Hematopoietic multipotent progenitor cell treated with erythropoietin and hydrocortisone succinate and interleukin-3 and kit ligand, for 17 days (in vitro differentiated cells): Measurements from ENCODE around the gene BBS9.
"Not testable (repeated sequence)": the region's sequence is repeated elsewhere in the genome, so short reads cannot be mapped to it uniquely, and the experiment has no call there.

Source experiments
- DNase-seq: peaks from one replicate; pipeline ENCODE4 v3.0.0-alpha.2; 2015; ENCODE audit warnings: low spot score

BBS9 gene

DNA sequence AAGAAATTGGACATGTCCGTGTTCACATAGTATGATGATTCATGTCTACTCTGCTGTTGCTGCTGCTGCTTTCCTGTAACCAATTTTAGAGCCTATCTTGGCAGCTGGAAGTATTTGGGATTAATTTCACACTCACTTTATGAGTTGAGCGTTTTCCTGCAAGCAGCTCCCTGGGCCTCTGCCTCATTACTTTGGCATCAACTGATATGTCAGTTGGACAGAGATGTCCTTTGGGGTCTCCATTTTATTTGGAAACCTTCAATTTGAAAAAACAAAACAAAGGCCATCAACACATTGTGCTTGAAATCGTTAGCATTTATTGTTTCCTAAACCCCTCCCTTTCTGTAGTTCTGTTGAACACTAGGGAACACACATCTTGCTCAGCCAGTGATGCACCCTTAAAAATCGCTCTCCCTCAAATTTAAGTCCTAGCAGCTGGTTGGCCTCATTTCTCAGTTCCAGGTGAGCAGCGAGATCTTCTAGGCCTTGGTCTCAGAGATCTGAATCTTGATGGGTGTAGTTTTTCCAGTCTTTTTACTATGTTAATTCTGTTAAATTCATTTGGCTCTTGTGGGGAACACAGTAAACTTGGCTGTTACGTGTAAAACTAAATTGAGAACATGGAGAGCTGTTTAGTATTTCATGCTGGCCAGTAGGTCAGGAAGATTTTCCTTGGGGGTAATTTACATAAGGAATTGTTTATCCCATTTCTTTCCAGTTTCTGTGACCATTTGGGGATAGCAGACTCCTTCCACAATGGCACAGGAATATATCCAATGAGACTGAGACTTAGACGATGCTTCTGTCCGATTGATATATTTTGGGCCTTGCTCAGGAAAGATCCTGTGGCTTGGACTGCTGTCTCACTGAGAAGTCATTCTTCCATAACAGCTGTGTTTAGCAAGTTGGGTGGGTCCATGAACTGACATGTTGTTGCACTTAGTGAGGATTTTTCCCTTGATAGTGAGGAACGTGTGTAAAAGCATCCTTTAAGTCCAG lies 371.6 kb downstream of the BBS9 start:
- DNase-seq: no peak

DNA sequence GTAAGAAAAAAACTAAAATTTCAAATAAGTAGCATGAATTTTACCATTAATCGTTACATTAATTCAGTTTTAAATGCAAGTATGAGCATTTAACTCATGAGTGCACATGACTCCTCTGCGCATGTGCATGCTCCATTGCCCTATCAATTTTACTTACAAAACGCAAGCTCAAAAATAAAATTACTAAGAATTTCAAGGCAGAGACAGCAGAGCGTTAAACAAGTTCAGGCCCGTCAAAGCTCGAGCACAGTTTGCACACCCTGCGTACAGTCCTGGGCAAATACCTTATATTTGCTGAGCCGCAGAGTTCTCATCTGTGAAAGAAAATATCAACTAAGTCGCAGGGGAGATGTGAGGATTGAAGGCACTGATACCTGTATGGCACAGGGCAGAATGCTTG lies 373.6 kb downstream of the BBS9 start:
- no peak for DNase-seq

DNA sequence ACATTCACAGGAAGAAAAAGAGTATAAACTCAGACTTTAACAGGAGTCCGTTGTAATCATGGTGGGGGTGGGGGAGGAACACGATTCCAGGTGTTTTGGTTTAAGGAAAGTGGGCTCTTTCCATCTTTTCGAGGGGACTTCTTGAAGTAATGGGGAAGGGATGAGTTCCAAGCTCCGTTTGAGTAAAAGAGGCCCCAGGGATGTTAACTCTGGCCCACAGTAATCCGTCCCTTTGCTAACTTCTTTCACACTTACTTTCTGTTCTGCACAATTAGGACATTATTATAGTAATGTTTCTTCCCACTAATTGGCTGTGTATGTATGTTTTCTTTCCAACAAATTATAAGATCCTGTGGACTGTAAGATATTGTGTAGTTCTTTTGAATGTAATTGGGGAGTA lies 374.4 kb downstream of the BBS9 start:
- no peak for DNase-seq

DNA sequence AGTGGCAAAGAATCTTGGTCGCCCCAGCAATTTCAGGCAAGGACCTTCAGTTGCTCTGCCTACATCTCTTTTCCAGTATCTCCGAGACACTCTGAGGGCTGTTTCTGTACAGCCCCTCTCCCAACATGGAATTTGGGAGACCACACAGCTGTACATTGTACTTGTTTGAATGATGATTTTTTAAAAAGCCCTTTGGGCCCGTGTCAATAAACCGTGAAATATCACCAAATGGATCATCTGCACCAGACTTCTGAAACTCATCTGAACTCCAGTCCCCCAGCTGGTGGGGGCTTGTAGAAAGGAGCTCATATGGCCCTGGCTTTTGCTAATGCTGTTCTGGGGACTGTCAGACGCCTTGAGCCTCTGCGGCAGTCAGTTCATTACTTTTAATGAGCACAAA lies 374.9 kb downstream of the BBS9 start:
- no peak for DNase-seq

DNA sequence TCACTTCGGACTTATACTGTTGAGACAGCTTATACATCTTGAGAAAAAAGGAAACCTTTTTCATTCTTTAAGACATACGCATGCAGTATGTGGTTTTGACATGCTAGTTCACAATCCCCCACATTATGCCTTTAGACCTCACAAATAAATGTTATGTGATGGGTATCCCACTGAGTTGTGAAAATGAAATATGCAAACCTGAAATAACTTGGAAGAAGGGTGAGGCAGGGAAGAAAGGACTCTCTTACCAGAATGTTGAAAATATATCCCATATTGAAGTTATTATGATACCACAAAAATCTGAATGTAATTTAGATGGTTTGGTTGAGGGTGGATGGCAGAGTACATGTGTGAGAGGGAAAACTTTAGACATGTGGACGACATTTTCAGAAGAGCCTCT lies 379.8 kb downstream of the BBS9 start:
- DNase-seq: no peak

DNA sequence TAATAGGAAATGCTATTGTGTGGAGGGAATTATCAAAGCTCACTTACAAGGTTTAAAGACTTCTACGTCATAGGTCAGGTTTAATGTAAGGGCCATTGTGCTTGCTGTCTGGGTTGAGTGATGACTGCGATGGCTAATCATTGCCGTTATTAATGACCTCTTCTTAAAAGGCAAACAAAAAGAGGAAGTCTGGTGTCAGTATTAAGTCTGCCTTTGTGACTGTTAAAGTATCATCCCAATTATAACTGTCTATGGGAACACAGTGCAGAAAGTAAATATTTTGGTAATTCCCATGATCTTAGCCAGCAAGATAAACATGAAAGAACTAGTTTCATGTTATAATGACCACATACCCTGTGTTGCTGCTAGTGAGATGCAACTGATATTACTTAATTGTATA lies 382.4 kb downstream of the BBS9 start:
- no peak for DNase-seq

DNA sequence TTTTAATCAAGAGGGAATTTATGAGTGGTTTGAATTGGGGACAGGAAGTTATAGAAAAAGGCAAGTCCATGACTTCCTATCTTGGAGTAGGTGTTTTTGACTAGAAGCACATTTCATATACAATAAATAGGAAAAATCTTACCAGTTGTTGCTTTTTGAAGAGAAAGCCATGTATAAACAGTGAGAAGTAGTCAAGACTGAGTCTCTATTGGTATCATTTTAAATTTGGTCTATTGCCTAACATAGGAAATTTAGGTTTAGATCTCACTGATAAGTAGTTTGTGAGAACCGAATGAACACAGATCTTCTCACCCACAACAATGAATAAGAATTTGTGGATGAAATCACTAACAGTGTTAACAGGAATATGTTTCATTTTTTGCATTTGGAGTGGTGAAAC lies 387.2 kb downstream of the BBS9 start:
- no peak for DNase-seq

DNA sequence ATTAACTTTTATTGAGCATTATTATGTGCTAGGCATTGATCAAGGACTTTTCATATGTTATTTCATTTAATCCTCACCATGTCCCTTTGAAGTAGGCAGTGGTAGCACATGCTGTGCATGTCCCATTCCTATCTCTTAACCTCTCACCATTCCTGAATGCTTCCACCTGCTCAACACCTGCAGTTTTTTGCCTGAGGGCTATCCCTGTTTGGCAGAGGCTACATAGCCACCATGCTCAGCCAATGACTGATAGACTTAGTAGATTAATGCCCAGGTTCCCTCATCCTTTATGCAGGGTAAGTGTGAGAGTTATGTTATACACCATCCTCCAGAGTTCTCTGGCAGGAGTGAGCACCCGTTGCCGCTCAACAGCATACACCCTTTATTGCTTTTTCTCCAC lies 387.8 kb downstream of the BBS9 start:
- DNase-seq: no peak

DNA sequence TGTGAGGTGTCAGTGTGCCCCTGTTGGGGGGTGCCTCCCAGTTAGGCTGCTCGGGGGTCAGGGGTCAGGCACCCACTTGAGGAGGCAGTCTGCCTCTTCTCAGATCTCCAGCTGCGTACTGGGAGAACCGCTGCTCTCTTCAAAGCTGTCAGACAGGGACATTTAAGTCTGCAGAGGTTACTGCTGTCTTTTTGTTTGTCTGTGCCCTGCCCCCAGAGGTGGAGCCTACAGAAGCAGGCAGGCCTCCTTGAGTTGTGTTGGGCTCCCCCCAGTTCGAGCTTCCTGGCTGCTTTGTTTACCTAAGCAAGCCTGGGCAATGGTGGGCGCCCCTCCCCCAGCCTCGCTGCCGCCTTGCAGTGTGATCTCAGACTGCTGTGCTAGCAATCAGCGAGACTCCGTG lies 397.6 kb downstream of the BBS9 start:
- DNase-seq: not testable (repeated sequence)

DNA sequence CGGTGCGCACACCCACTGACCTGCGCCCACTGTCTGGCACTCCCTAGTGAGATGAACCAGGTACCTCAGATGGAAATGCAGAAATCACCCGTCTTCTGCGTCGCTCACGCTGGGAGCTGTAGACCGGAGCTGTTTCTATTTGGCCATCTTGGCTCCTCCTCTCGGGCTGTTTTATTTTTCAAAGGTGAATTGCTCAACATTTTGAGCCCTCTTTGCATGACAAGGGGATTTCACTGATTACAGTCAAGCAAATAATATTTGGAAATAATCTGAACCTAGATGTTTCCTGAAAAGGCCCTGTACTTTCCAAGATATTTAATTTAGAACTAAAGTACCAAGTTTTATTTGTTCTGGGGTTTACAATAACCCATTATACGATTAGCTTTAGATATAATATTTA lies 398.2 kb downstream of the BBS9 start:
- DNase-seq: not testable (repeated sequence)

DNA sequence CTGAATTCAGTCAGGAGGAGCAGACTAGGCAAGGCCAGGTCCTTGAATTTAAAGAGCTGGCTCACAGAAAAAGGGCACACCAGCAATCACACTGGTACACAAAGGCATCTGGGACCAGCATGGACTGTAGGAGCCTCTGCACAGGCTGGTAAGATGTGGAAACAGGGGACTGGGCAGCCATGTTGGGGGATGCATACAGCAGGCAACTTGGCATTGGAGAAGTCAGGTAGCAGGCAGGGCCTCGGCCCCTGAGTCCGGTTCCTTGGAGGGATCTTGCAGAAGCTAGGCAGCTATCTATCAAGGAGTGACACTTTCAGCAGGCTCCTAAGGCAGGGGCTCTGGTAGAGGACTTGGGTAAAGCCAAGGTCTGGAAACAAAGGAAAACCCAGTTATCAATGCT lies 399.7 kb downstream of the BBS9 start:
- DNase-seq: no peak

DNA sequence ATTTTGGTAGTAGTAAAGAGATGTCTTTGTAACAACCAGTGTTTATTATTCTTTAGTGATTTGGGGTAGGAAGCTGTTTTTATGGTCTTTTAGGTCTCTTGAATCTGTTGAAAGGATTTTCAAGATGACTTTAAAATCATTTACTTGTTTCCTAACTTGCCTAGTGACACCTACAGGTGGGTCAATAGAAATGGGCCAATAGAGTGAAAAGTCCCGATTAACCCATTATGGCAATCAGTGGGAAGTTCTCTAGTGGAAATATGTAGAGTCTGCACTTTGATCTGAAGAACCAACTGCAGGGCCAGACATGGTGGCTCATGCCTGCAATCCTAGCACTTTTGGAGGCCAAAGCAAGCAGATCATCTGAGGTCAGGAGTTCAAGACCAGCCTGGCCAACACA lies 401.3 kb downstream of the BBS9 start:
- no peak for DNase-seq

DNA sequence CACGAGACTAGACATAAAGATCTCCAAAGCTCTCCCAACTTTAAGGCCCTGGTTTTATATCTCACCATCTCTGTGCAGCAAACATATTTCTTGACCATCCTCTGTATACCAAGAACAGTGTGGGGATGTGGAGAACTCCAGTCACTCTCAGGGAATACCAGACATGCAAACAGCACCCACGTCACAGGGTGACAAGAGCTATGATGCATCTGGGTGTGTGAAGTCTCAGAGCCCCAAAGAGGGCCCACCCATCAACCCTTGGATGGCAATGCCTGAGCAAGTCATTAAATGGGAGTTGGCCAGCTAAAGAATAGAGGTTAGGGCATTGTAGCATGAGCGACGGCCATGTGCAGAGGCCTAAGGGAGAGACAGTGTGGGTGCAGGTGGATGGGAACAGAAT lies 402.5 kb downstream of the BBS9 start:
- DNase-seq: no peak

DNA sequence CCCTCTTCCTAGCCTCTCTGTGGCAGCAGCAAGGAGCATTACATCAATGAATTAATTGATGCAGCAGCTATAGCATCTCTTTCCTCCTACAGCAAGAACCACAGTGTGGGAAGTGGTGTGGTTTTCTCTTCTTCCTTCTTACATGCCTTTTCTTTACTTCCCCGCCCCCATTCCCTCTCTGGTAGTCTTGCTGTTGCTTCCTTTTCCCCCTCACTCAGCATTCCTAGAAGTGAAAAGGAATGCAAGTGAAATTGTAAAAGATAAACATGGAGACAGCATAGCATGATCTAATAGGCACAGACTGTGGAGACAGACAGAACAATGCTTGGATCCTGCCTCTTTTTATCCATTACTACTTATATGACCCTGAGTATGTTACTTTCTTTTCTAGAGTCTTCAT lies 405.5 kb downstream of the BBS9 start:
- DNase-seq: no peak

DNA sequence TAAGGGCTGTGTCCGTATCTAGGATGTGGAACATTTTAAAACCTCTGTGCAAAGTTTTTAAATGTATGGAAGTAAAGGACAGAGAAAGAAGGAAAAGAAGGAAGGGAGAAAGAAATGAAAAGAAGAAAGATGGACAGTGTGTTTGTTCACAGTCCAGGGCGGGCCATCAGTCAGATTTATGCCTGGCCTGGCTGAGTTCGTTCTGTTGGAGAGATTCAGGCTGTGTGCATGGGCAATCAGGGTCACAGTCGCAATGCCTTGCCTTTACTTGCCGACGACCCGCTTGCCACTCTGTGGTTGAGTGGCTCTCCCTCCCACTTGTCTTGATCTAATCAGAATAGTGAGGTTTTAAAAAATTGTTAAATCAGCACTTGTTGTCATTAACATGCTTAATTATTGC lies 406.6 kb downstream of the BBS9 start:
- DNase-seq: no peak

DNA sequence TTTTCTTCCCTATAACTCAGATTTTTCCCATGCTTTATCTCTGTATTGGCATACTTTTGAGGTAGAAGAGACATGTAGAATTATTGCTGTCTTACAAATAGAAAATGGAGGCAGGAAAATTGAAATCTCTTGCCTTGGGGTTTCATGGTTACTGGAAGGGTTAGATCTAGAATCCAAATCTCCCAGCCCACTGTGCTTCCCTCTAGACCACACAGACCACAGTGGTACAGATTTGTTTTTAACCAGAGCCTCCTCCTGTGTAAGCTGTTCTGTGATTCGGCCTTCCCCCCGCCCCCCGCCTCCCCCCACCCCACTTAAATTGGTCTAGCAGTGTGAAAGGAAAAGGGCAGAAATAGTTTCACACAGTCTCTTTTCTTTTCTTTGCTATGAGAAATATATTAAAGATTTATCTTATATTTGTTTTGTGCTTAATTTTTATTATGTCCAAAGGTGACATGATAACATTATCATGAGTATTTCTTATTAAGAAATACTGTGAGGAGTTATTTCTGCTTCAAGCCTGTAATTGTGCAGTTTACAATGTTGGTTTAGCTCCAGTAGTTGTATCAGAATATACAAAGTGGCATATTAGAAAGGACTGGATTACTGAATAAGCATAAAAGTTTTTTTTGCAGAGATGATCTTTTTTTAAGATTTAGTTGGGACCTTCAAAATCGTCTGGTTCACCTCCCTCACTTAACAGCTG lies 407.2 kb downstream of the BBS9 start:
- no peak for DNase-seq

DNA sequence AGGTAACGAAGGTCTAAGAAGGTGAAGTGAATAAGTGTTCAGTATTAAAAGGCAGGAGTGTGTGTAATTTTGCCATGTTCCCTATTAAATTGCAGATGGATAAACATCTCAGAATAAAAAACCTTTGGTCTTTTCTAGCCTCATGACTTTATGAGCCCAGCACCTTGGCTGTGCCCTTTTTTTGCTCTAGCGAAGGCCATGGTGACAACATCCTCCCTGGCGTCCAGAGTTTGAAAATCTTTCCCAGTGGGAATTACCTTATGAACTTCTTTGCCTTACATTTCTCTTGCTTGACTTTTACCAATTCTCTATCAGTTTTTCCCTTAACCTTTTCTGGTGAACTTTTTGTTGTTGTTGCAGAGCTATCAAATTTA lies 407.7 kb downstream of the BBS9 start:
- DNase-seq: no peak

DNA sequence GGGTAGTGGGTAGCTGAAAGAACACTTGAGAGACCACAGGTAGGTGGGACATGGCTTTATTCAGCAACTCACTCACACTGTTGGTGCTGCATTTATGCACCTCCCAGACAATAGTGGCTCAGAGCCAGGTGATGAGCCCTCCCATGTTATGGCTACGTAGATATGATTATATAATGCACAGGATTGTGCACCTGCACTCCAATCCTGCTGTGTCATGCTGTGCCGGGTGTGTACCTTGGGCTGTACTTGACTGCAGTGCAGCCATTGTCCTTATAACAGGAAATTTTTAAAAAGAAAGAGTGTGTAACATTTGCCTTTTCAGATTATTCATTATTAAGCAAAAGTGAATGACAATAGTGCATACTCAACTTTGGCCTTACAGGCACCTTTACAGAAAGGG lies 409.8 kb downstream of the BBS9 start:
- no peak for DNase-seq

DNA sequence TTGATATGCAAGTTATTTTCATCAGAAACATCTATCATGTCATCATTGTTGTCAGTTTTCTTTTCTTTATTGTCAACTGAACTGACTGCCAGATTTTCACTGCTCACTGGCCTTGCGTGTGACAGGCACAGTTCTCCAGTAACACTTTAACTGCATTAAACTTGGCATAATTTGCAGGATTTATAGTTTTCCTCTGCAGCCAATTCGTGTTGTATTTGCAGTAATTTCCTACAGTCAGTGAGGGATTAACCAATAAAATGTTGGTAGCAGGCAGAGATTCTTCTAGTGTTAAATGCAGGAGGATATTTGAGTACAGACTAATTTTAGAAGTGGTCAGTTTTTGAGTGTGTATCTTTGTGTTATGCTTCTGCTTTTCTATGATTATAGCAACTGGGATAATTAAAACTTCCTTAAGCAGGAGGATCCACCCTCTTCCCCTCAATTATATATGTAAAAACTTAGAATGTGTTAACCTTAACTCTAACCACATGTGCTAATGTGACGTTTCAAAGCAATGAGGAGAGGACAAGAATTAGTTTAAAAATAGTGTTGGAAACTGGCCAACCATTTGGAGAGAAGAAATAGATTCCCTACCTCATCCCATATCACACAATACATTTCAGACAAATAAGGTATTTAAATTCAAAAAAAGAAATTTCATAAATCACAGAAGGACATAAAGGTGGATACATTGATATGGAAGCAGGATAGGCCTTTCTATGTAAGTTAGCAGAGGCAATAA lies 410.5 kb downstream of the BBS9 start:
- no peak for DNase-seq

DNA sequence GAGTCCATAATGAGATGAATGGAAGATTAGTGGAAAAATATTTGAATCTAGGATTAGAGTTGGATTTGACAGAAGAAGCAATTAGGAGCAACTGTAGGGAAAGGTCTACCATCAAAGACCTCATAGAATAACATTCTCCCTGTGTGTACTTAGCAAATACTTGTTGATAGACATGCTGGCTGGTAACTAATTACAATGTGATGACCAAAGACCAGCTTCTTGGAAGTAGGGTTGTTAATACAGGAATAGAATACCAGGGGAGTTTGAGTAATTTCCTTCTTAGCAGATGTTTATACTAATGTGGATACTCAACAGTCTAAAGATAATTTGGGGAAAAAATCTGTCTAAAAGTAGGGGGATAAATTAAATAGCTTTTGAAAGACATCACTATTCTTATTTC lies 418.5 kb downstream of the BBS9 start:
- no peak for DNase-seq

DNA sequence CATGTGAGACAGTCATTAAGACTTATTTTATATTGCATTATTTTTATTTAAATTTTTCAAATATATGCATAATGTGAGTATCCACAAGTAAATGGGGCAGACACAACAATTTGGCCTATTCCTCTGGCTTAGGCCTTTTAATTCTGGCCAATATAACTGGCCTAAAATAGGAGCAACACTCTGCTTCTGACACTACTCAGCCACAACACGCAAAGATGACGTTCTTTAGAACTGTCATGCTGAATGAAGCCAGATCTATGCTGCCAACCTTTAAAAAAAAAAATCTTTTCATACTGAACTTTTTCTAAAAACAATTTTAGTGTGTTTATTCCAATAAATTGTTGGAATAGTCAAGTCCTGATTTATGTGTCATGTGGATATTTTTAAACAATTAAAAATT lies 421.0 kb downstream of the BBS9 start:
- no peak for DNase-seq

DNA sequence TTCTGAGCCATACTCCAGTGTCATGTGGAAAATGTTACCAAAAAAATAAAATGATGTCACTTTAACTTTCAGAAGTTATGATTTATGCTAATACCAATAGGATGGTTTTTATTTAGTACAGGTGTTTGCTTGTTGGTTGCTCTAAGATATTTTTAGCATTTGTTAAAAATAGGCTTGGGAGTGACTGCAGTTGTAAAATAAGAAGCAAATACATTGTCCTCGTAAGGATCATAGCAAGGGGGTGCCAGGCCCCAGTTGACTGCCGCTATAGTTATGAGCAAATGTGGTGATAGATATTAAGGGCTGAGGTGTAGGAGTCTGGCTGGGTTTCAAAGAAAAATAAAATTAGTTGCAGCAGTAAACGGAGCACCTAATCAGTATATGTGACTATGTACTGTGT lies 421.6 kb downstream of the BBS9 start:
- no peak for DNase-seq

DNA sequence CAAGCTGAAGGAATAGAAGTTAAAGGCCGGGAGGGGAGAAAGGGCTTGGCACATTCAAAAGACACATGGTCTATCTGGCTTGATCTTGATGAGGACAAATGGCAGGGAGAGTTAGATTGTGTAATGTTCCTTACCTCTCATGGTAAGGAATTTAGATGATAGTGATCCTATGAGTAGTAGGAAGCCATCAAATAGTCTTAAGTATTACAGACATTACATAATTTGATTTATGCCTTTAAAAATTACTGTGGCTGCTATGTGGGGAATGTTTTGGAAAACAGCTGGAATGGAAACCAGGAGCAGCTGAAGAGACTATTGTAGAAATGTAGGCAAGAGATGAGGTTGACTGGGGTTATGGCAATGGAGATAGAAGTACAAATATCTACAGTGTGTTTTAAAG lies 424.7 kb downstream of the BBS9 start:
- no peak for DNase-seq
